ENCODE data around the gene MT1M.
A peak's percentile ranks its signal among the peaks of the same experiment; 100 is the strongest.
"Not testable (repeated sequence)": the region's sequence is repeated elsewhere in the genome, so short reads cannot be mapped to it uniquely, and the experiment has no call there.

Gene MT1M

GRCh38 chr16:56657555-56658326 lies 25.3 kb downstream of the MT1M start, which contains the start of gene MT1F:
TSS of gene MT1F (plus strand) at chr16:56657959. CDS start at chr16:56658059, 100 bp downstream.
- DNase-seq = peak; percentile 74

GRCh38 chr16:56658327-56658875 lies 25.9 kb downstream of the MT1M start:
- no peak for DNase-seq

- peak; percentile 28 for DNase-seq
Observed at GRCh38 chr16:56662357-56663354, 30.2 kb downstream of the MT1M start.

- no peak for DNase-seq
Observed at GRCh38 chr16:56664506-56664905, 32.0 kb downstream of the MT1M start.

GRCh38 chr16:56665286-56666261 lies 33.1 kb downstream of the MT1M start:
- not testable (repeated sequence) for DNase-seq

- DNase-seq = no peak
Observed at GRCh38 chr16:56667581-56668571, 35.4 kb downstream of the MT1M start, which contains the start of gene MT1G. TSS of gene MT1G (minus strand) at chr16:56668065. CDS start at chr16:56667993, 72 bp downstream.

GRCh38 chr16:56669005-56669839 lies 36.8 kb downstream of the MT1M start, which contains the start of gene MT1H:
TSS of gene MT1H (plus strand) at chr16:56669814. CDS start at chr16:56669885, 71 bp downstream.
- no peak for DNase-seq

- DNase-seq = no peak
Observed at GRCh38 chr16:56669840-56670619, 37.6 kb downstream of the MT1M start.

GRCh38 chr16:56670620-56670934 lies 38.1 kb downstream of the MT1M start:
- no peak for DNase-seq

- DNase-seq = not testable (repeated sequence)
Observed at GRCh38 chr16:56671691-56672090, 39.2 kb downstream of the MT1M start.

- DNase-seq = not testable (repeated sequence)
Observed at GRCh38 chr16:56672171-56672570, 39.7 kb downstream of the MT1M start.

GRCh38 chr16:56672761-56673536 lies 40.5 kb downstream of the MT1M start:
- no peak for DNase-seq

- peak; percentile 31 for DNase-seq
Observed at GRCh38 chr16:56673921-56674320, 41.5 kb downstream of the MT1M start.

GRCh38 chr16:56674570-56674969 lies 42.1 kb downstream of the MT1M start:
- DNase-seq = not testable (repeated sequence)

- peak; percentile 38 for DNase-seq
Observed at GRCh38 chr16:56675685-56676210, 43.3 kb downstream of the MT1M start.

GRCh38 chr16:56677474-56677873 lies 45.0 kb downstream of the MT1M start:
- no peak for DNase-seq

- DNase-seq = no peak
Observed at GRCh38 chr16:56679078-56679730, 46.7 kb downstream of the MT1M start.
